Raji (cell line): ENCODE results near the gene HORMAD2.

Experiments used
- POLR2A ChIP-seq: IDR thresholded peaks from 2 replicates; pipeline ENCODE4 v1.6.1; 2011; ENCODE audit warnings: low read depth, low read length, control low read depth; ENCODE audit not compliant: insufficient read depth

HORMAD2 gene

DNA sequence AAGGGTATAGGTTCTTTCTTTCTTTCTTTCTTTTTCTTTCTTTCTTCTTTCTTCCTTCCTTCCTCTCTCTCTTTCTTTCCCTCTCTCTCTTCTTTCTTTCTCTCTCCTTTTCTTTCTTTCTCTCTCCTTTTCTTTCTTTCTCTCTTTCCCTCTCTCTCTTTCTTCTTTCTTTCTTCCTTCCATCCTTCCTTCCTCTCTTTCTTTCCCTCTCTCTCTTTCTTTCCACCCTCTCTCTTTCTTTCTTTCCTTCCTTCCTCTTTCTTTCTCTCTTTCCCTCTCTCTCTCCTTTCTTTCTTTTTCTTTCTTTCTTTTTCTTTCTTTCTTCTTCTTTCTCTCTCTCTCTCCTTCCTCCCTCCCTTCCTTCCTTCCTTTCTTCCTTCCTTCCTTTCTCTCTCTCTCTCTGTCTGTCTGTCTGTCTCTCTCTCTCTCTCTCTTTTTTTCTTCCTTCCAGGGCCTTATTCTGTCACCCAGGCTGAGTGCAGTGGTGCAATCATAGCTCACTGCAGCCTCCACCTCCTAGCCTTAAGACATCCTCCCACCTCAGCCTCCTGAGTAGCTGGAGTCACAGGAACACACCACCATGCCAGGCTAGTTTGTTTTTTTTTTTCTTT is 139.5 kb downstream of the HORMAD2 start:
- TF ChIP-seq POLR2A, result no peak

DNA sequence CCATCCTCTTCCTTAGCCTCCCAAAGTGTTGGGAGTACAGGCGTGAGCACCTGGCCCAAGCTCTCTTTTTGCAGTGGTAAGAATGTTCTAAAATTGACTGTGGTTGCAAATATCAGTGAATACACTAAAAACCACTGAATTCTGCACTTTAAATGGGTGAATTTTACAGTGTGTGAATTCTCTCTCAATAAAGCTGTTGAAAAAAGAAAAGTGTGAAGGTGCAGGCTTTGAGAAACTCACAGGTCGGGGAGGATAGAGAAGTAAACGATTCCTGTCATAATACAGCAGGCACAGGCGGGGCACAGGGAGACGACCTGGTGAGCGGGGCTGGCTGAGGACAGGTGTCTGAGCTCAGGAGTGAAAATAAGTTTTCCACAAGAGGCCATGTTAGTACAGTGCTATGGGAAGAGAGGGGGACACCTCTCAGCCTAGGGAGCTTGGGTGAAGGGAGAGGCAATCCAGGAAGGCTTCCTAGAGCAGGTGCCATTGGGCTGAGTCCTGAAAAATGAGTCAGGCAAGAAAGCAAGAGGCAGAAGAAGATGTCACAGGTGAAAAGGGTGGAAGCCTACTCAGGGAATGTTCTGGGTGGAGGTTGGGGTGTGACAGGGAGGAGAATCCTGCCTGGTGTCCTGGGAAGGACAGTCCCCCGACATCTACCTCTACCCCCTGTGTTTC is 140.2 kb downstream of the HORMAD2 start:
- no peak for TF ChIP-seq POLR2A

- no peak for TF ChIP-seq POLR2A
Measured at GRCh38 chr22:30221121-30221992, 141.1 kb downstream of the HORMAD2 start.

DNA sequence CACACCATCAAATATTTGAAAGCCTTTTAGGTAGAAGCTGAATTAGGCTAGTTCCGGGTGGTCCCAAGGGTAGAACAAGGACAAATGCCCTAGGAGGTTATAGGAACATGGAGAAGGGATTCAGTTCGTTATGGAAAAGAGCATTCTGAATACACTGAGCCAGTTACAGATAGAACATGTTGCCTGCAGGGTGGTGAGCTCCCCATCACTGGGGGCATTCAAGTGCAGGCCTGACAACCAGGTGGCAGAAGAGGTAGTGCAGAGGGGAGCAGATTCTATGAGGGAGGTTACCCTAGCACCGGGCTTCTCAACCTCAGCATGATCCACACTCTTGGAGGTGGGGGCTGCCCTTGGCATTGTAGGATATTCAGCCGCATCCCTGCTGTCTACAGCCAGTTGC is 142.1 kb downstream of the HORMAD2 start:
- no peak for TF ChIP-seq POLR2A

DNA sequence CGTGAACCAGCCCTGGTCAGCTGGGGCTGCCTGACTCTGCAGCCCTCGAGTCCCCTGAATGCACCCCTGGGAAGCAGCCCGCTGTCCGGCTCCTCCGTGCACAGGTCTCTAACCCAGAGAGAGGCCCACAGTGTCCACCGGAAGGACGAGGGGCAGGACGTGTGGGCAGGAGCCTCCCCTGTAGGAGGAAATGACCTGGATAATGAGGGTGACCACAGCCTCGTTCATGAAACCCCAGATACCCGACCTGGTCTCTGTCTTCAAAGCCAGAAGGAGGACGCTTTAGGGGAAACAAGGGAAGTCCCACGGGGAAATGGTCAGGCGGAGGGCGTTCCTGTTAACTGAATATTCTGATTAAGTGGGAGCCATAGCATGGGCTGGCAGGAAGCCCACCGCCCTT is 143.0 kb downstream of the HORMAD2 start:
- no peak for TF ChIP-seq POLR2A

DNA sequence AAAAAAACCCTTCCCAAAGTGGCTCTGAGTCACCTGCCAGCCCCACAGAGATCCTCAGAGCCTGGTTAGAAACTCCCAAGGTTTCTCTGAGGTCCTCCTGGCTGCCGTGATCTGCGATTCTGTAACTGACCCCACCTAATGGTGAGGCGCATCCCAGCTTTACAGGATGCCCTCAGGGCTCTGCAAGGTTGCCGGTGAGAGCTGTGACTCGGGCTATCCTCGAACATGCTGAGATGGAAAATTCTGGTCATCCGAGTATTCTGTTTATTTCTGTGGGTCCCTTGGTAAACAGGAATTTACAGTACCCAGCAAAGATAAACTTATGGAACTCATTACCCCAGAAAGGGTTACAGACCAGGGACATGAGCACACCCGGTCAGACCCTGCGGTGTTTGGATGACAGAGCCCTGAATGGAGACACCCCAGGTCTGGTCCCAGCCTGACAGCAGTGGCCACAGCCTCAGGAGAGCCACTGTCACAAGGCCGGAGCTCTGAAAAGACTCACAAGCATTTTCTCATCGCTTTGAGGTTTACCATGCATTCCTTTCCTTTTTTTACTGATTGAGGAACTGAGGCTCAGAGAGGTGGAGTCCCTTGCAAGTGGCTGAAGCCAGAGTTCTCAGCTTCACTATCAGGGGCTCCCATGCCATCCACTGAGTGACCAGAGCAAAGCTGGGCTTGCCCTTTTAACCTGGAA is 144.0 kb downstream of the HORMAD2 start:
- no peak for TF ChIP-seq POLR2A

DNA sequence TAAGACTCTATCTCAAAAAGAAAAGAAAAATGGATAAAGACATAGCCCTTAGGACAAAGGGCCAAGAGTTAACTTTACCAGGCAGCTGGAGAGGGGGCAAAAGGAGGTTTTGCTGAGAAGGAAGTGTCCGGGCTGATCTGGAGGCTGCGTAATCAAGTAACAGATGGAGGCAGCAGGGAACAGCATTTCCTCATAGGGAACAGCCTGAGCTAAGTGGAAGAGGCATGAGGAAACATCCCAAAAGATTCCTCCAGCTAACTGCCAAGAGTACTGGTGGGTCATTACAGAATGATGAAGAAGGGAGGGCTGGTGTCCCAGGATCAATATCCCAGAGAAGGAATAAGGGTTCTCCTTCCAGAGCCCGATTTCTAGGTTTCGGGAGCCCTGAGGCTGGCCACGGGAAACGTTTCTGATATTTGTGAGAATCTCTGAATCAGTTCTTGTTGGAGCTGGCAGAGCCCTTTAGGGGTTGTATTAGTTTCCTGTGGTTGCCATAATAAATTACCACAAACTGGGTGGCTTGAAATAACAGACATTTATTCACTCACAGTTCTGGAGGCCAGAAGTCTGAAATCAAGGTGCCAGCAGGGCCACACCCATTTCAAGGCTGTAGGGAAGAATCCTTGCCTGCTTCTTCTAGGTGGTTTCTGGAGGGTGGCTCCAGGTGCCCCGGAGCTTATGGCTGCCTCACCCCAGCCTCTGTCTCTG is 145.1 kb downstream of the HORMAD2 start:
- TF ChIP-seq POLR2A, result no peak

DNA sequence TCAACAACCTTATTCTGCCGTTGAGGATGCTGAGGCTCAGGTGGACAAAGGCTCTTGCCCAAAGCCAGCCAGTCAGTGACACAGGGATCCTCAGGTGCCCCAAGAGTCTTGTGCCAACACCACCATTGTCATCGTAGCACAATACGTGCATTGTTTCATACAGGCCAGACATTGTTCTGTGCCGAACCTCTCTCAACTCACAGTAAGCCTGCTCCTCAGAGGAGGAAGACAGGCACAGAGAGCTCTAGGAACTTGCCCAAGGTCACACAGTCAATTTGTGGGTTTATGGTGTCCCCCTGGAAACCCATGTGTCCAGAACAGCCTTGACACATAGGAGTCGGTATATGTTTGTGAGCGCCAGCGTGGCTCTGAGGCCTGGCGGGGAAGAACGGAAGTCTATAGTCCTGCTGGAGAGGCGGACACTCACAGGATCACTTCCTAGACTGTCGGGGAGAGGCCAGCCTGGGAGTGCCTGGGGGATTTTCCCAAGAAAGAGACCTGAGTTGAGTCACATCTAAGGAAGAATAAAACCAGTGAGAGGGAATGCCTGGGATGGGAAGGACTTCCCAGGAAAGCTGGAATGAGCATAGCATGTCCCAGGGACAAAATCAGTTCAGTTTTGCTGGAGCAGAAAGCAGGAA is 146.0 kb downstream of the HORMAD2 start:
- TF ChIP-seq POLR2A, result no peak
